Measurements from ENCODE around the gene POLA2.

The POLA2 gene

DNA sequence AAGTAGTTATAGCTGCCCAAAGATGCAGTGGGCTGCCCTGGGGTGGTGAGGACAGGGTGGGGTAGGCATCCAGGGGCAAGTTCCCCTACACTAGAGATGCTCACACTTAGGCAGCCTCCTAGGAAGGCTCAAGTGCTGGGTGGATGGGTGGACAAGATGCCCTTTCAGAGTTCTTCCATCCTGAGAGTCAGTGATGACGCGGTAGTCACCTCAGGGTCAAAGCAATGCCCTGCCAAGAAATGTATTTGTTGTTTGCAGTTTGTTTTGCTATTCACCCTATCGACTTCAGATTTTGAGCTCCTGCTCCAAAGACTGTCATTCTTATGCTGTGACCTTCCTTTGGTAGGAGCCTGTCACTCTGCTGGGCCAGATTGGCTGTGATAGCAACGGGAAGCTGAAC, 18.9 kb downstream of the POLA2 start:
- no peak overlapping the region for H3K4me3 ChIP-seq (ENCODE audit: low read depth, low read length)
- no peak for DNase-seq (ENCODE audit: low read depth)
- in situ Hi-C loops (cut with HindIII; ENCODE audit: low sequenced_read_pairs): no loop called here

GRCh38 chr11:65286686-65287085, 24.9 kb downstream of the POLA2 start:
- in situ Hi-C loops (cut with HindIII; ENCODE audit: low sequenced_read_pairs): no loop called here
- TF ChIP-seq, protein P1, sequence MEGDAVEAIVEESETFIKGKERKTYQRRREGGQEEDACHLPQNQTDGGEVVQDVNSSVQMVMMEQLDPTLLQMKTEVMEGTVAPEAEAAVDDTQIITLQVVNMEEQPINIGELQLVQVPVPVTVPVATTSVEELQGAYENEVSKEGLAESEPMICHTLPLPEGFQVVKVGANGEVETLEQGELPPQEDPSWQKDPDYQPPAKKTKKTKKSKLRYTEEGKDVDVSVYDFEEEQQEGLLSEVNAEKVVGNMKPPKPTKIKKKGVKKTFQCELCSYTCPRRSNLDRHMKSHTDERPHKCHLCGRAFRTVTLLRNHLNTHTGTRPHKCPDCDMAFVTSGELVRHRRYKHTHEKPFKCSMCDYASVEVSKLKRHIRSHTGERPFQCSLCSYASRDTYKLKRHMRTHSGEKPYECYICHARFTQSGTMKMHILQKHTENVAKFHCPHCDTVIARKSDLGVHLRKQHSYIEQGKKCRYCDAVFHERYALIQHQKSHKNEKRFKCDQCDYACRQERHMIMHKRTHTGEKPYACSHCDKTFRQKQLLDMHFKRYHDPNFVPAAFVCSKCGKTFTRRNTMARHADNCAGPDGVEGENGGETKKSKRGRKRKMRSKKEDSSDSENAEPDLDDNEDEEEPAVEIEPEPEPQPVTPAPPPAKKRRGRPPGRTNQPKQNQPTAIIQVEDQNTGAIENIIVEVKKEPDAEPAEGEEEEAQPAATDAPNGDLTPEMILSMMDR (IDR thresholded peaks at IDR 0.05; ENCODE audit: low read depth, low read length, missing control alignments): no peak

More for the DNA sequence above, 18.9 kb downstream of the POLA2 start:
- TF ChIP-seq, protein P1 (IDR thresholded peaks at IDR 0.05; ENCODE audit: low read depth, low read length, missing control alignments): no peak

GRCh38 chr11:65287601-65288000, 25.8 kb downstream of the POLA2 start:
- DNase-seq (ENCODE audit: low read depth): no peak
- in situ Hi-C loops (cut with HindIII; ENCODE audit: low sequenced_read_pairs): no loop called here
- TF ChIP-seq, protein P1 (IDR thresholded peaks at IDR 0.05; ENCODE audit: low read depth, low read length, missing control alignments): no peak
- H3K4me3 ChIP-seq (ENCODE audit: low read depth, low read length): no peak overlapping the region

More at GRCh38 chr11:65286686-65287085, 24.9 kb downstream of the POLA2 start:
- no peak overlapping the region for H3K4me3 ChIP-seq (ENCODE audit: low read depth, low read length)
- no peak for DNase-seq (ENCODE audit: low read depth)

DNA sequence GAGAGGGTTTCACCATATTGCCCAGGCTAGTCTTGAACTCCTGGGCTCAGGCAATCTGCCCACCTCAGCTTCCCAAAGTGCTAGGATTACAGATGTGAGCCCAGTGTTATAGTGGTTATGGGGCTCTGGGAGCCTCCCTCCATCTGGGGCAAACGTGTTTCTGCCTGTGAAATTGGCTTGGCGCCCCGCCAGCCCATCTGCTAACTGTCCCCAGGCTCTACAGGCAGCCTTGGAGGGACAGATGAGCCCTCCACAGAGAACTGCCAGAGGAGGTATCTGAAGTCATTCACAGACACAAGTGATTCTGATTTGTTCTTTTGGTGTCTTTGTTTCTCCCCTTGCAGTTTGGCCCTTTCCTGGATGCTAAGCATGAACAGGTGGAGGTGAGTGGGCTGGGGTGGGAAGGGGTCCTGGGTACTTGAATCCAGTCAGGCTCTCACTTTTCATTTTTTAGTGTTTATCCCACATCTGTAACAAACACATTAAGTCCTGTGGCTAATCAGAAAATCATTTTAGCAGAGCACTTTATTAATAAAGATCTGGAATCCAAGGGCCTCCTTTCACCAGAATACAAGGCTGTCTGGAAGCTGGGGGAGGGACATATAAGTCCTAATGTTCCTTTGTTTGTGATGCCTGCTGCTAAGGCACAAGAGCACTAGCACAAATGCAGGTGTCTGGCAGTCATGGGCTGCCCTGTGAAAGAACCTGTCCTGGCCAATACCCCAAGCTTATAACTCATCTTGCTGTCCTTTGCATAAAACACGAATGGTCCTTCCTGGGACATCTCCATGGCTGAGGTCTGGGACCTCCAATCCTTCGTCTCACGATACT, 27.2 kb downstream of the POLA2 start:
- no peak for DNase-seq (ENCODE audit: low read depth)
- TF ChIP-seq, protein P1 (IDR thresholded peaks at IDR 0.05; ENCODE audit: low read depth, low read length, missing control alignments): no peak
- in situ Hi-C loops (cut with HindIII; ENCODE audit: low sequenced_read_pairs): no loop called here
- no peak overlapping the region for H3K4me3 ChIP-seq (ENCODE audit: low read depth, low read length)

GRCh38 chr11:65290448-65291165, 28.8 kb downstream of the POLA2 start:
- in situ Hi-C loops (cut with HindIII; ENCODE audit: low sequenced_read_pairs): no loop called here
- TF ChIP-seq, protein P1 (IDR thresholded peaks at IDR 0.05; ENCODE audit: low read depth, low read length, missing control alignments): no peak
- no peak overlapping the region for H3K4me3 ChIP-seq (ENCODE audit: low read depth, low read length)
- peak; percentile 85 for DNase-seq (ENCODE audit: low read depth)

DNA sequence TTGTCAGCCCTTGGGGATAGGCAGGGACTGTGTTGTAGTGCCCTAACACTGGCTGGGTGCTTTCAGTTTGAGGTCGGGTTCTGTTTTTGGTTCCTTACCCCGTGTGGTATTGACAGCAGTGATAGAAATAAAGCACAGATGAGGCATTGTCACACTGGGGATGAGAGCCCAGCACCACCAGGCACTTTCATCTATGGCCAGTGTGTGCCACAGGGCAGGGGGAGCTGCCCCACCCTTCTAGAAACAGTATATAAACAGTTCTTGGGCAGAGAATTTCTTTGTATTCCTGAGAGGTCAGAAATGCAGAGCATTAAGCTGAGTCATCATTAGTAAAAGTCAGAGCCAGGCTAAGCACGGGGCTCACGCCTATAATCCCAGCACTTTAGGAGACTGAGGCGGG, 29.9 kb downstream of the POLA2 start:
- H3K4me3 ChIP-seq (ENCODE audit: low read depth, low read length): no peak overlapping the region
- TF ChIP-seq, protein P1 (IDR thresholded peaks at IDR 0.05; ENCODE audit: low read depth, low read length, missing control alignments): no peak
- no peak for DNase-seq (ENCODE audit: low read depth)
- in situ Hi-C loops (cut with HindIII; ENCODE audit: low sequenced_read_pairs): no loop called here

All from astrocyte of the cerebellum (primary cell).